ENCODE data around the gene PRR4.

PRR4 gene

GRCh38 chr12:10849425-10849878 lies at the start of gene PRR4:
Gene PRR4 (minus strand): TSS chr12:10849475. CDS start chr12:10849437, 38 bp downstream.
- no peak for DNase-seq

- no peak for DNase-seq
Observed at GRCh38 chr12:10896854-10897253, 47.6 kb upstream of the PRR4 start.

GRCh38 chr12:10891937-10892336 lies 42.7 kb upstream of the PRR4 start:
- no peak for DNase-seq

GRCh38 chr12:10889226-10889625 lies 40.0 kb upstream of the PRR4 start:
- no peak for DNase-seq

GRCh38 chr12:10884086-10884725 lies 34.9 kb upstream of the PRR4 start, which contains the start of gene PRH1:
Gene PRH1 (minus strand): TSS chr12:10884255. CDS start chr12:10884217, 38 bp downstream.
- no peak for DNase-seq

GRCh38 chr12:10873378-10873777 lies 24.1 kb upstream of the PRR4 start:
- DNase-seq = no peak

- DNase-seq = no peak
Observed at GRCh38 chr12:10867381-10867780, 18.1 kb upstream of the PRR4 start.

- no peak for DNase-seq
Observed at GRCh38 chr12:10863512-10864218, 14.4 kb upstream of the PRR4 start.

- no peak for DNase-seq
Observed at GRCh38 chr12:10861366-10861765, 12.1 kb upstream of the PRR4 start.

- no peak for DNase-seq
Observed at GRCh38 chr12:10855807-10856206, 6.5 kb upstream of the PRR4 start.

GRCh38 chr12:10853776-10854175 lies 4.5 kb upstream of the PRR4 start:
- DNase-seq = no peak

- no peak for DNase-seq
Observed at GRCh38 chr12:10851243-10851858, 2.1 kb upstream of the PRR4 start.

GRCh38 chr12:10847744-10848143 lies 1.5 kb downstream of the PRR4 start:
- DNase-seq = no peak

GRCh38 chr12:10842862-10843261 lies 6.4 kb downstream of the PRR4 start:
- no peak for DNase-seq

GRCh38 chr12:10838461-10838860 lies 10.8 kb downstream of the PRR4 start:
- no peak for DNase-seq

GRCh38 chr12:10829994-10830393 lies 19.3 kb downstream of the PRR4 start:
- no peak for DNase-seq

GRCh38 chr12:10826258-10826657 lies 23.0 kb downstream of the PRR4 start, which contains the start of gene TAS2R10:
Gene TAS2R10 (minus strand): TSS chr12:10826358. CDS start chr12:10826269, 89 bp downstream.
- DNase-seq = no peak

GRCh38 chr12:10824957-10825356 lies 24.3 kb downstream of the PRR4 start:
- DNase-seq = no peak

- no peak for DNase-seq
Observed at GRCh38 chr12:10811883-10812536, 37.3 kb downstream of the PRR4 start.

- no peak for DNase-seq
Observed at GRCh38 chr12:10810068-10810467, 39.2 kb downstream of the PRR4 start, which contains the start of gene TAS2R9. Gene TAS2R9 (minus strand): TSS chr12:10810168. CDS start chr12:10810075, 93 bp downstream.

- DNase-seq = no peak
Observed at GRCh38 chr12:10807186-10807585, 42.1 kb downstream of the PRR4 start, which contains the start of gene TAS2R8. Gene TAS2R8 (minus strand): TSS chr12:10807286. CDS start chr12:10806980, 306 bp downstream.

GRCh38 chr12:10802587-10802986 lies 46.7 kb downstream of the PRR4 start, which contains the start of gene TAS2R7:
Gene TAS2R7 (minus strand): TSS chr12:10802627. CDS start chr12:10802570, 57 bp downstream.
- no peak for DNase-seq

GRCh38 chr12:10801741-10802140 lies 47.5 kb downstream of the PRR4 start:
- no peak for DNase-seq
